ENCODE results near the gene PTPRN2. TPM values are rescaled to one million over a fixed set of nuclear protein-coding genes. Genes with fewer than 3 reads are reported as not detected.

Gene PTPRN2
- total and polyA plus RNA-seq, 2 of the 8 experiments (the other 6 are each of a cell fraction or from before 2014, with no cell fraction given) = 2.6 to 4.5 TPM

GRCh38 chr7:158343526-158343925 is 244.1 kb downstream of the PTPRN2 start:
- no peak overlapping the region for H3K4me3 ChIP-seq (ENCODE audit: extremely low read depth in 1 of 4, insufficient read depth in 2 of 4, low read depth in 3 of 4, low read length in 4 of 4)
- no peak overlapping the region for H2AFZ ChIP-seq (ENCODE audit: low read length)
- H4K20me1 ChIP-seq (replicated peaks in 1 of 2; ENCODE audit: control insufficient read depth in 1 of 2, insufficient read depth in 2 of 2, low read length in 2 of 2) = no peaks in the 10 kb centered on the region
- no peak overlapping the region for H3K56ac ChIP-seq (replicated peaks; ENCODE audit: insufficient read length, low read depth, low read length)
- no peak overlapping the region for H3K4me2 ChIP-seq (ENCODE audit: insufficient read depth in 1 of 2, low read depth in 2 of 2, low read length in 2 of 2)
- 95% methylated on average over 20 of the region's 20 CpGs; no CpG with 5 or more reads in 1 of the 2 experiments for WGBS, 2 experiments (ENCODE audit: extremely low coverage in 1 of 2, insufficient coverage in 1 of 2, insufficient read length in 1 of 2, insufficient replicate concordance in 2 of 2, low coverage in 1 of 2, low lambda C conversion rate in 2 of 2, missing lambda C conversion rate in 1 of 2)
- H3K23me2 ChIP-seq (ENCODE audit: low read depth, low read length) = no peaks in the 10 kb centered on the region
- H3K79me2 ChIP-seq (ENCODE audit: control insufficient read depth in 1 of 2, insufficient read depth in 2 of 2, low read length in 2 of 2) = no peaks in the 10 kb centered on the region
- no peak overlapping the region for H3K23ac ChIP-seq (ENCODE audit: insufficient read length)
- H2AK5ac ChIP-seq (ENCODE audit: low read depth, low read length) = no peak overlapping the region
- no peak overlapping the region for H3K18ac ChIP-seq (ENCODE audit: extremely low read depth, low read length)
- TF ChIP-seq EGR1 (IDR thresholded peaks at IDR 0.05; ENCODE audit: borderline replicate concordance, low read depth, low read length) (no peak), MAX (IDR thresholded peaks at IDR 0.05) (no peak), POLR2A (IDR thresholded peaks at IDR 0.05; ENCODE audit: control extremely low read depth in 1 of 2, low read depth in 2 of 2, low read length in 2 of 2) (no peak)
- H4K5ac ChIP-seq (ENCODE audit: insufficient read length, low read depth, low read length) = no peak overlapping the region
- no peak overlapping the region for H2BK120ac ChIP-seq (replicated peaks; ENCODE audit: low read depth, low read length)
- H3K9me3 ChIP-seq (ENCODE audit: insufficient read depth in 2 of 2, low read depth in 1 of 2, low read length in 1 of 2) = peaks cover 6 to 26% of the 10 kb centered on the region in 2 experiments; a peak in 2 of 4 replicates
- H4K91ac ChIP-seq (replicated peaks; ENCODE audit: insufficient read length, low read length) = no peak overlapping the region
- H3K4me1 ChIP-seq (replicated peaks in 1 of 4; ENCODE audit: control insufficient read depth in 3 of 4, insufficient read depth in 4 of 4, low read length in 3 of 4) = no peaks in the 10 kb centered on the region
- no peaks in the 10 kb centered on the region for H3K27me3 ChIP-seq (replicated peaks in 1 of 4; ENCODE audit: control insufficient read depth in 3 of 4, extremely low read depth in 1 of 4, insufficient read depth in 3 of 4, low read length in 3 of 4)
- H2BK15ac ChIP-seq (ENCODE audit: low read length) = no peak overlapping the region
- H3K79me1 ChIP-seq (ENCODE audit: low read depth, low read length) = no peaks in the 10 kb centered on the region
- POLR2A ChIA-PET (ENCODE audit: partially characterized antibody) = no interaction called here
- no peak overlapping the region for H3K14ac ChIP-seq (ENCODE audit: insufficient read length)
- no peak overlapping the region for H2BK5ac ChIP-seq (ENCODE audit: low read depth, low read length)
- no peak for FAIRE-seq
- no peak overlapping the region for H3K4ac ChIP-seq (replicated peaks; ENCODE audit: insufficient read length, low read depth, low read length)
- H2BK12ac ChIP-seq (ENCODE audit: low read depth, low read length) = no peak overlapping the region
- H2BK20ac ChIP-seq (ENCODE audit: low read length) = no peak overlapping the region
- H3K36me3 ChIP-seq (ENCODE audit: control insufficient read depth in 2 of 4, insufficient read depth in 4 of 4, low read length in 3 of 4) = no peaks in the 10 kb centered on the region
- no peak overlapping the region for H4K8ac ChIP-seq (ENCODE audit: extremely low read depth, insufficient read depth, low read length)
- CTCF ChIA-PET (ENCODE audit: partially characterized antibody) = interaction anchor here (5.1 kb wide), 1 partner anchor 11 kb away, joined by 26 read pairs; no protein-coding TSS in a partner anchor
- no peak overlapping the region for H3K9ac ChIP-seq (replicated peaks in 1 of 4; ENCODE audit: extremely low read depth in 1 of 4, low read depth in 3 of 4, low read length in 3 of 4)
- no peak overlapping the region for H3K27ac ChIP-seq (ENCODE audit: low read depth, low read length)
- DNase-seq (ENCODE audit: low read depth in 1 of 2, low spot score in 2 of 2) = no peak

Measured in H1 (cell line).